ENCODE data around the gene TBC1D2B.

GRCh38 chr15:77985031-77985930, 92.2 kb downstream of the TBC1D2B start:
- TF ChIP-seq, protein P1, sequence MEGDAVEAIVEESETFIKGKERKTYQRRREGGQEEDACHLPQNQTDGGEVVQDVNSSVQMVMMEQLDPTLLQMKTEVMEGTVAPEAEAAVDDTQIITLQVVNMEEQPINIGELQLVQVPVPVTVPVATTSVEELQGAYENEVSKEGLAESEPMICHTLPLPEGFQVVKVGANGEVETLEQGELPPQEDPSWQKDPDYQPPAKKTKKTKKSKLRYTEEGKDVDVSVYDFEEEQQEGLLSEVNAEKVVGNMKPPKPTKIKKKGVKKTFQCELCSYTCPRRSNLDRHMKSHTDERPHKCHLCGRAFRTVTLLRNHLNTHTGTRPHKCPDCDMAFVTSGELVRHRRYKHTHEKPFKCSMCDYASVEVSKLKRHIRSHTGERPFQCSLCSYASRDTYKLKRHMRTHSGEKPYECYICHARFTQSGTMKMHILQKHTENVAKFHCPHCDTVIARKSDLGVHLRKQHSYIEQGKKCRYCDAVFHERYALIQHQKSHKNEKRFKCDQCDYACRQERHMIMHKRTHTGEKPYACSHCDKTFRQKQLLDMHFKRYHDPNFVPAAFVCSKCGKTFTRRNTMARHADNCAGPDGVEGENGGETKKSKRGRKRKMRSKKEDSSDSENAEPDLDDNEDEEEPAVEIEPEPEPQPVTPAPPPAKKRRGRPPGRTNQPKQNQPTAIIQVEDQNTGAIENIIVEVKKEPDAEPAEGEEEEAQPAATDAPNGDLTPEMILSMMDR (IDR thresholded peaks at IDR 0.05; ENCODE audit: low read depth, low read length, missing input control): no peak
- no peak for TF ChIP-seq JUND (IDR thresholded peaks at IDR 0.05)
- no peak for TF ChIP-seq TAF1 (conservative IDR thresholded peaks at IDR 0.05)
- TF ChIP-seq YY1 (IDR thresholded peaks at IDR 0.05): no peak
- TF ChIP-seq, protein P2, sequence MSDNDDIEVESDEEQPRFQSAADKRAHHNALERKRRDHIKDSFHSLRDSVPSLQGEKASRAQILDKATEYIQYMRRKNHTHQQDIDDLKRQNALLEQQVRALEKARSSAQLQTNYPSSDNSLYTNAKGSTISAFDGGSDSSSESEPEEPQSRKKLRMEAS (IDR thresholded peaks at IDR 0.05): no peak
- TF ChIP-seq RXRA (IDR thresholded peaks at IDR 0.05): no peak
- no peak for TF ChIP-seq ATF3 (IDR thresholded peaks at IDR 0.05)
- no peak for TF ChIP-seq EGR1 (IDR thresholded peaks at IDR 0.05; ENCODE audit: low read depth in 2 of 2)
- TF ChIP-seq SP1 (IDR thresholded peaks at IDR 0.05): no peak
- TF ChIP-seq RAD21 (IDR thresholded peaks at IDR 0.05): no peak
- no peak for TF ChIP-seq REST (IDR thresholded peaks at IDR 0.05)
- TF ChIP-seq GABPA (IDR thresholded peaks at IDR 0.05 in 1 of 2, conservative IDR thresholded peaks at IDR 0.05 in 1 of 2): no peak

All from liver (tissue), 3 donors.